HUES64 (cell line): ENCODE measurements around the gene LYPD8.

Experiments used
- H3K27ac ChIP-seq: 2 replicates; pipeline ENCODE4 v1.7.0; 2013; ENCODE audit warnings: low read depth, low read length, inconsistent platforms
- H3K27me3 ChIP-seq: 2 replicates; pipeline ENCODE4 v1.6.1; 2013; ENCODE audit warnings: mild to moderate bottlenecking, low read length; ENCODE audit not compliant: insufficient read depth
- H3K36me3 ChIP-seq: 2 replicates; pipeline ENCODE4 v1.6.1; 2013; ENCODE audit warnings: mild to moderate bottlenecking, low read length; ENCODE audit not compliant: insufficient read depth
- H3K4me1 ChIP-seq: 2 replicates; pipeline ENCODE4 v1.6.1; 2013; ENCODE audit warnings: mild to moderate bottlenecking, low read length, moderate library complexity; ENCODE audit not compliant: insufficient read depth
- H3K4me3 ChIP-seq: 2 replicates; pipeline ENCODE4 v1.5.1; 2013; ENCODE audit warnings: mild to moderate bottlenecking, low read length, moderate library complexity
- H3K9ac ChIP-seq: 2 replicates; pipeline ENCODE4 v1.6.1; 2013; ENCODE audit warnings: mild to moderate bottlenecking, low read depth, low read length
- H3K9me3 ChIP-seq: 2 replicates; pipeline ENCODE4 v1.6.1; 2013; ENCODE audit warnings: low read depth, low read length; ENCODE audit not compliant: insufficient read depth
- WGBS: fragments of 150-250, 120-280 bp; methylation state at CpG from one replicate; pipeline ENCODE4 v1.1.7; 2013; ENCODE audit warnings: missing lambda C conversion rate; 5-methylcytosine and 5-hydroxymethylcytosine counted together

The LYPD8 gene

DNA sequence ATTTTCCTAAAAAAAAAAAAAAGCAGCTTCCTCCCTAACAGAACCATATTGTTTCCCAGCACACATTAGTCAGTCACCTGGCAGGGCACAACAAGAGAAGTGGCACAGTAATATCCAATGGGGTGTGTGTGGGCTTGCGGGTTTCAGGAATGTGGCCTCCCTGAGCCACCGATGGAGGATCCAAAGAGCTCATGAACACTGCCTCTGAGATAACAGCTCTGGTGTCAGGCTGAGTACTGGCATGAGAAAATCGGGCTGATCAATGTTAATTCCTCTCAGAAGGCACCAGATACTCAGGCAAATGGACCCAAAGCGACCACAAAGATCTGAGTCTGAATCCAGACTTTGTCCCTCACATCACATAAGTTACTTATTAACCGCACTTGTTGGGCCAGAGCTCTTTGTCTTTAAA lies 2.2 kb upstream of the LYPD8 start:
- H3K27ac ChIP-seq = no peak overlapping the region
- no peaks in the 10 kb centered on the region for H3K36me3 ChIP-seq
- no peak overlapping the region for H3K4me3 ChIP-seq
- WGBS = 65% methylated on average over 5 of the region's 5 CpGs
- peaks cover 83% of the 10 kb centered on the region for H3K9me3 ChIP-seq
- H3K4me1 ChIP-seq = no peaks in the 10 kb centered on the region
- H3K9ac ChIP-seq = no peak overlapping the region
- H3K27me3 ChIP-seq = no peaks in the 10 kb centered on the region

DNA sequence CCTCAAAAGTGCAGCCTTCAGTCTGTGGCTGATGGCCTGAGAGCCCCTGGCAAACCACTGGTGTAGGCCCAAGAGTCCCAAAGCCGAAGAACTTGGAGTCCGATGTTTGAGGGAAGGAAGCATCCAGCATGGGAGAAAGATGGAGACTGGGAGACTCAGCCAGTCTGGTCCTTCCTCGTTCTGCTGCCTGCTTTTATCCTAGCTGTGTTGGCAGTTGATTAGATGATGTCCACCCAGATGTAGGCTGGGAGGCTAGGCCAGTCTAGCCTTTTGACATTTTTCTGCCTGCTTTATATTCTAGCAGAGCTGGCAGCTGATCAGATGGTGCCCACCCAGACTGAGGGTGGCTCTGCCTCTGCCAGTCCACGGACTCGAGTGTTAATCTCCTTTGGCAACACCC lies 1.1 kb upstream of the LYPD8 start:
- H3K27me3 ChIP-seq = no peaks in the 10 kb centered on the region
- H3K4me1 ChIP-seq = no peaks in the 10 kb centered on the region
- H3K9me3 ChIP-seq = peaks cover 94% of the 10 kb centered on the region
- H3K9ac ChIP-seq = no peak overlapping the region
- no peak overlapping the region for H3K4me3 ChIP-seq
- H3K36me3 ChIP-seq = no peaks in the 10 kb centered on the region
- WGBS = 79% methylated on average over 5 of the region's 5 CpGs
- H3K27ac ChIP-seq = no peak overlapping the region

DNA sequence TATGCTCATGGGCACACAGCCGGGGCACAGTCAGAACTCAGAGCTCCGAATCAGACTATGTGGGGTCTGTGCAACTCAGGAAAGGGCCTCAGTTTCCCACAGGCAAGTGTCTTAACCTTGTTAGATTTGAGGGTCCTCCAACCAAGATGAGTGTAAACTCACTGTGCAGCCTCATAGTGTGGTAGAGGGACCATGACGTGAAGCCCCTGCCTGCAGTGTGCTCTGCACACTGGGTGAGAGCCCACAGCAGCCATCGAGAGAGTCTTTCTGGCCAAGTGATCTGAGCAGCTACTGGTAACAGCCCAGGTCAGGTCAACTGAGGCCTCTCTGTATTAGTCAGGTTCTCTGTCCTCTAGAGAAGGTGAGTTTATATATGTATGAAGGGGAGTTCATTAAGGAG lies 592 bp upstream of the LYPD8 start:
- H3K4me3 ChIP-seq = no peak overlapping the region
- no peaks in the 10 kb centered on the region for H3K36me3 ChIP-seq
- no peaks in the 10 kb centered on the region for H3K27me3 ChIP-seq
- H3K9ac ChIP-seq = no peak overlapping the region
- H3K4me1 ChIP-seq = no peaks in the 10 kb centered on the region
- peaks cover 95% of the 10 kb centered on the region for H3K9me3 ChIP-seq
- no peak overlapping the region for H3K27ac ChIP-seq
- WGBS = 79% methylated on average over 4 of the region's 4 CpGs

DNA sequence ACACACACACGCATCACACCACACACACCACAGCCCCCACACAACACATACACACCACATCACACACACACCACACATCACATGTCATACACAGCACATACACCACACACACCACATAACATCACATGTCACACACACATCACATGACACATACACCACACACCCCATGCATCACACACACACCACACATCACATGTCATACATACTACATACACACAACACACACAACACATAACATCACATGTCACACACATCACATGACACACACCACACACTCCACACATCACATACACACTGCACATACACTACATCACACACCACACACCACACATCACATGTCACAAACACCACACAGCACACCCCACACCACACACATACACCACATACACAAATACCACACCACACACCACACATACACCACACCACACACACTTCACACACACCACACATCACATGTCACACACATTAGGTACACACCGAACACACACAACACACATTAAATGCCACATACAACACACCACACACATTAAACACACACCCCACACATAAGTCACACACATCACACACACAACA lies 1.8 kb downstream of the LYPD8 start:
- 97% methylated on average over 2 of the region's 2 CpGs for WGBS
- no peaks in the 10 kb centered on the region for H3K27me3 ChIP-seq

DNA sequence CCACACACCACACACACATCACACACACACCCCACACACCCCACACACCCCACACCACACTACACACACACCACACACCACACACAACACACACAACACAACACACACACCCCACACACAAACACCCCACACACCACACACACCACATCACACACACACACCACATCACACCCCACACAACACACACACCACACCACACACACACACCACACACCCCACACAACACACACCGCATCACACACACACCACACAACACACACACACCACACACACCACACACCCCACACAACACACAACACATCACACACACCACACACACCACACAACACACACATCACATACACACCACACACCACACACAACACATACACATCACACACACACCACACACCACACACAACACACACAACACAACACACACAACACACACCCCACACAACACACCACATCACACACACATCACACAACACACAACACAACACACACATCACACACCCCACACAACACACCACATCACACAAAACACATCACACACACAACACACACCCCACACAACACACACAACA lies 2.4 kb downstream of the LYPD8 start:
- Histone ChIP-seq H3K27me3 (no peaks in the 10 kb centered on the region), H3K4me1 (no peaks in the 10 kb centered on the region), H3K27ac (no peak overlapping the region), H3K36me3 (no peaks in the 10 kb centered on the region), H3K4me3 (peak overlapping the region; percentile 1; the same call in 1 of the 2 replicates), H3K9ac (no peak overlapping the region), H3K9me3 (peaks cover 99% of the 10 kb centered on the region)
- 84% methylated on average over 1 of the region's 1 CpG for WGBS

More for the DNA sequence above, 1.8 kb downstream of the LYPD8 start:
- Histone ChIP-seq H3K4me3 (peak overlapping the region; percentile 1; the same call in 1 of the 2 replicates), H3K9ac (no peak overlapping the region), H3K36me3 (no peaks in the 10 kb centered on the region), H3K4me1 (no peaks in the 10 kb centered on the region), H3K9me3 (peaks cover 99% of the 10 kb centered on the region), H3K27ac (no peak overlapping the region)

DNA sequence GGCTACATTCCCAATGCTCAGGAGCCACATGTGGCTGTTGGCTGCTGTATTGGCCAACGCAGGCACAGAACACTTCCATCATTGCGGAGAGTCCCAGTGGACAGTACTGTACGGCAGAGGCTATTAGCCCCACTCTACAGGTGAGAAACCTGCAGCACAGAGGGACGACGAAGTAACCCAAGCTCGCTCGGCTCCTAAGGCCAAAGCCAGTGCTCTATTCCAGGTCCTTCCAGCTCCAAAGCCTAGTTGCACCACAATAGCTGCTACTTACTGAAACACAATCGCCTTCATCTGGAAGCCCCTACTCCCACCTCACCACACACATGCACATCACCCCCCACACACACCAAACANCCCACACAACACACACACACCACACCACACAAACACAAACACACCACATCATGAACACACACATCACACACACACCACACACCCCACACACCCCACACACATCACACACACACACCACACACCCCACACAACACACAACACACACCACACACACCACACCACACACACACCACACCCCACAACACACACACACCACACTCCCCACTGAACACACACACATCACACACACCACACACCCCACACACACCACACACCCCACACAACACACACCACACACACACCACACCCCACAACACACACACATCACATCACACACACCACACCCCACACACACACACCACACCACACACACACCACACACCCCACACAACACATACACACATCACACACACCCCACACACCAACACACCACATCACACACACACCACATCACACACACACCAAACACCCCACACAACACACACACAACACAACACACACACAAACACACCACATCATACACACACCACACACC lies 3.2 kb downstream of the LYPD8 start:
- Histone ChIP-seq H3K9ac (no peak overlapping the region), H3K27me3 (no peaks in the 10 kb centered on the region), H3K36me3 (no peaks in the 10 kb centered on the region), H3K4me1 (no peaks in the 10 kb centered on the region), H3K27ac (no peak overlapping the region), H3K4me3 (no peak overlapping the region), H3K9me3 (peaks cover 92% of the 10 kb centered on the region)
- 89% methylated on average over 8 of the region's 8 CpGs for WGBS

DNA sequence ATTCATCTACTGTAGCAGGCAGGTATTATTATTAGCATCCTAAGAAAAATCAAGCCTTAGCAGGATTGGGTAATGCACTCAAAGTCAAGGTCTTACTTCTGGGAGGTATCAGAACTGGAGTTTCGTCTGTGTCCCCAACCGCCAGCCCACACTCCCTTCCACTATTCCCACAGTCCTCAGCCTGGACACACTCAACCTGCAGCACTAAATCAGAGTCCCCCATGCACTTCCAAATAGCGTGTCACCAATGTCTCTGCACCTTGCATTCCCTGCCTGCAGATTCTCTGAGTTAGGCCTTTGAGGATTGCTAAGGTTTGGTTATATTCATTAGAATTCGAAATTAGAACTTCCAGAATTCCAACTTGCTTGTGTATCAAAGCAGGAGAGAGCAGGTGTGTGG lies 3.9 kb downstream of the LYPD8 start:
- no peak overlapping the region for H3K9ac ChIP-seq
- H3K4me1 ChIP-seq = no peaks in the 10 kb centered on the region
- peaks cover 85% of the 10 kb centered on the region for H3K9me3 ChIP-seq
- no peaks in the 10 kb centered on the region for H3K36me3 ChIP-seq
- H3K27ac ChIP-seq = no peak overlapping the region
- WGBS = 68% methylated on average over 4 of the region's 4 CpGs
- H3K27me3 ChIP-seq = no peaks in the 10 kb centered on the region
- H3K4me3 ChIP-seq = no peak overlapping the region

DNA sequence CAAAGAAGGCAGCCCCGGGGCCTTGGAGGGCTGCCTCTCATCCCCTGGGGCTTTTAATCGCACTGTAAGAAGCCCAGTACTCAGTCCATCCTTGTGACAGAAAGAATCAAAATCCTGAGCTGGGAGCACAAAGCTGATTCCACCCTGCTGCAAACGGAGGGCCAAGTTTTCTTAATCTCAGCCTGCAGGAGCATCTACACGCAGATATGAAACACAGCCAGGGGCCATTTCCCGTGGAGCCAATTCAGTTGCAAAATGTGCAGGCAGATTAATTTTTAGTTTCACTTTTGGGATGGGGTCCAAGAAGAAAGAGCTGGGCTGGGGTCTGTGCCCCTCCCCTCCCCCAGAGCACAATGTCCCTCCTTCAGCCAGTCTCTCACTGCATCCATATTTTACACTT lies 4.4 kb downstream of the LYPD8 start:
- no peak overlapping the region for H3K9ac ChIP-seq
- no peaks in the 10 kb centered on the region for H3K36me3 ChIP-seq
- WGBS = 74% methylated on average over 5 of the region's 5 CpGs
- no peaks in the 10 kb centered on the region for H3K27me3 ChIP-seq
- no peak overlapping the region for H3K4me3 ChIP-seq
- peaks cover 82% of the 10 kb centered on the region for H3K9me3 ChIP-seq
- no peak overlapping the region for H3K27ac ChIP-seq
- H3K4me1 ChIP-seq = no peaks in the 10 kb centered on the region

DNA sequence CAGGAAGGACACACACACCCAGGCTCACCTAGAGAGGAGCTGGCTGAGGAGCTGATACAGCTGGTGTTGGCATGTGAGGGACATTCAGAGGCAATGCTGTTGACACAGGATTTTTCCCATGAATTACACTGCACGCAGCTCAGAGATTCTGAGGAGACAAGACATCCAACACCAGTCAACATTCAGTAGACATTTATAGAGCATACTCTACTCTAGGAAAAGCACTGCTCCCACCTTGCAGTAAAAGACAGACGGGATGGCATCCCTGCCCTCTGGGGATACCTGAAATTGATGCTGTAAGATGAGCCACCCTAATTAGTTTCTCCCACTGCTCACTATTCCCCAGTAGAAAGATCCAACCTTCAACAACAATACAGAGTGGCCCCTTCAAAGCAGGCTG lies 5.1 kb downstream of the LYPD8 start:
- Histone ChIP-seq H3K4me3 (no peak overlapping the region), H3K27me3 (no peaks in the 10 kb centered on the region), H3K36me3 (no peaks in the 10 kb centered on the region), H3K27ac (no peak overlapping the region), H3K9ac (no peak overlapping the region), H3K9me3 (peaks cover 82% of the 10 kb centered on the region), H3K4me1 (no peaks in the 10 kb centered on the region)
- WGBS = 78% methylated on average over 2 of the region's 2 CpGs

DNA sequence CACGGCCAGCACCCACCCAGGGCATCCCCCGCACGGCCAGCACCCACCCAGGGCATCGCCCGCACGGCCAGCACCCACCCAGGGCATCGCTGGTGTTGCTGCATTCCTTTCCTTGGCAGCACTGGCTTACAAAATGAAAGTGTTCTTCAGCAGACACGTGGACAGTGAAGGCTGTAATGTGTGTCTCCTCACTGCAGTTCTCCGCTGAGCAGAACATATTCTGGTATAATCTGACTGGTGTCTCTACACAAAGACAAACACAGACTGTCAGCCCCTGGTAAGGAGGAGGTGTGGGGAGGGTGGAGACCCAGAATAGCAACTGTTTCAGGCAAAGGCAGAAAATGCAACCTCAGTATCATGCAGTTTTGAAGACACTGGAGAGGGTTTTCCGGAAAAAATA lies 7.3 kb downstream of the LYPD8 start:
- Histone ChIP-seq H3K4me3 (no peak overlapping the region), H3K27me3 (no peaks in the 10 kb centered on the region), H3K9me3 (peaks cover 79% of the 10 kb centered on the region), H3K4me1 (no peaks in the 10 kb centered on the region), H3K9ac (no peak overlapping the region), H3K36me3 (no peaks in the 10 kb centered on the region), H3K27ac (no peak overlapping the region)
- 88% methylated on average over 9 of the region's 10 CpGs for WGBS

DNA sequence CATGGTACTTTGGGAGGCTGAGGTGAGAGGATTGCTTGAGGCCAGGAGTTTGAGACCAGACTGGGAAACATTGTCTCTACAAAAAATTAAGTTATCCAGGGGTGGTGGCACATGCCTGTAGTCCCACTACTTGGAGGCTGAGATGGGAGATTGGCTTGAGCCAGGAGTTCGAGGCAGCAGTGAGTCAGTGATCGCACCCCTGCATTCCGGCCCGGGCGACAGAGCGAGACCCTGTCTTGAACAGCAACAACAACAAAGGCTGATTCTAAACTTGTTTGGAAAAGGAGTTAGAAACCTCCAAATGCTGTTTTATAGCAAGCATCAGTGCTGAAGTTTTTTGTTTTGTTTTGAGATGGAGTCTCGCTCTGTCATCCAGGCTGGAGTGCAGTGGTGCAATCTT lies 14.7 kb downstream of the LYPD8 start:
- no peak overlapping the region for H3K27ac ChIP-seq
- peaks cover 87% of the 10 kb centered on the region for H3K9me3 ChIP-seq
- H3K9ac ChIP-seq = no peak overlapping the region
- no peaks in the 10 kb centered on the region for H3K27me3 ChIP-seq
- H3K36me3 ChIP-seq = no peaks in the 10 kb centered on the region
- 82% methylated on average over 7 of the region's 7 CpGs for WGBS
- no peaks in the 10 kb centered on the region for H3K4me1 ChIP-seq
- H3K4me3 ChIP-seq = no peak overlapping the region
